ENCODE measurements around the gene SNX24. TPM values are rescaled to one million over a fixed set of nuclear protein-coding genes. Genes with fewer than 3 reads are reported as not detected.

Gene SNX24
- total and polyA plus RNA-seq, 2 of the 4 experiments (the other 2 are of a cell fraction) = 13.8 to 15.0 TPM

DNA sequence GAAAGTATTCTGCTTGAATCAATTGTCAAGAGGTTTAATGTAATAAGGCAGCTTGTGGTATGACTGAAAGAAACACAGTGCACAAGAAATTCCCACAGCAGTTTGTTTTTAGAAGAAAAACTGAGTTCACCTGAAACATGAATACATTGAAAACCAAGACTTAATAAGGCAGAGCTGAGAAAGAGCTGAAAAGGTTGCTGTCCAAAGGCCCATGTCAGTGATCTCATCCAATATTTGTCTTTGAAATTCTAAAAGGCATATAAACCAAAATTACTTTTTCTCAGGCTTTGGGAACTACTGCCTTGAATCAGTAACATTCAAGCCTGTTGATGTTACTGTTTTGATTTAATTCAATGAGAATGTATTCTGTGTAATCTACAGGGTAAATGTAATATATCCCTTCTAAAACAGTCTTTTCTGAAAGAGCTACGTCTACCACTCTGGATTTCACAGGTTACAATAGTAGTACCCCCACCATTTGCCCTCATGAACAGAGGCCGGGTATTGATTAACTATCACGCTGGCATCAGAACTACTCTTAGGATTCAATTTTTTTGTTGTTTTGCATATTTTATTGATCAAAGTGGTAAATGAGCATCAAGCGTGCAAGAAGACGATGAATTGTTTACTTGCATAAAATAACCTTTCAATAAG, 133.4 kb downstream of the SNX24 start:
- WGBS, 2 experiments (ENCODE audit: extremely low coverage in 2 of 2, insufficient read length in 1 of 2) = no CpG with 5 or more reads among the region's 5 CpGs
- Histone ChIP-seq H2BK5ac (ENCODE audit: low read depth, low read length, poor library complexity, severe bottlenecking) (no peak overlapping the region), H3K56ac (ENCODE audit: extremely low read depth, insufficient read depth, low read length) (no peak overlapping the region), H4K91ac (ENCODE audit: insufficient read depth, low read depth, low read length) (no peak overlapping the region), H2BK120ac (ENCODE audit: low read depth, low read length) (no peak overlapping the region), H4K5ac (ENCODE audit: low read depth, low read length) (no peak overlapping the region), H4K8ac (ENCODE audit: low read depth in 2 of 2, low read length in 2 of 2) (no peak overlapping the region), H4K20me1 (ENCODE audit: insufficient read depth, low read length) (no peaks in the 10 kb centered on the region), H3K27me3 (ENCODE audit: control insufficient read depth, insufficient read depth, low read length) (no peaks in the 10 kb centered on the region), H3K23ac (ENCODE audit: low read depth, low read length) (no peak overlapping the region), H3K27ac (ENCODE audit: insufficient read depth, low read length) (no peak overlapping the region), H3K4me1 (ENCODE audit: control insufficient read depth, insufficient read depth, low read length) (no peaks in the 10 kb centered on the region), H3K4me2 (ENCODE audit: low read depth, low read length) (no peak overlapping the region), H2AK5ac (ENCODE audit: low read depth, low read length) (no peak overlapping the region), H3K9me1 (ENCODE audit: insufficient read depth, low read length) (no peaks in the 10 kb centered on the region), H2BK20ac (ENCODE audit: low read depth, low read length) (no peak overlapping the region), H2BK15ac (ENCODE audit: low read depth, low read length) (no peak overlapping the region), H3K79me1 (ENCODE audit: low read depth in 1 of 2, low read length in 2 of 2) (no peaks in the 10 kb centered on the region; a peak in 1 of 4 replicates), H2AFZ (replicated peaks; ENCODE audit: low read length, poor library complexity) (no peak overlapping the region), H2AK9ac (replicated peaks; ENCODE audit: low read depth, low read length, poor library complexity) (no peak overlapping the region), H3K9ac (ENCODE audit: low read depth, low read length) (no peak overlapping the region), H3K4me3 (ENCODE audit: insufficient read depth, low read depth, low read length) (no peak overlapping the region), H3K18ac (ENCODE audit: low read depth, low read length) (no peak overlapping the region), H3K9me3 (ENCODE audit: control insufficient read depth, insufficient read depth, low read length) (no peaks in the 10 kb centered on the region), H3K4ac (ENCODE audit: low read depth, low read length) (no peak overlapping the region), H3K14ac (replicated peaks; ENCODE audit: low read depth, low read length) (no peak overlapping the region), H3K36me3 (ENCODE audit: control insufficient read depth, insufficient read depth, low read length) (no peaks in the 10 kb centered on the region)
- intact Hi-C loops (cut with micrococcal nuclease) (no loop called here), in situ Hi-C loops (cut with MboI; ENCODE audit: low sequenced_read_pairs) (no loop called here), dilution Hi-C loops (cut with HindIII; ENCODE audit: low sequenced_read_pairs, unreplicated experiment) (no loop called here)
- POLR2A ChIA-PET (ENCODE audit: unreplicated experiment) = no interaction called here
- CTCF ChIA-PET = interaction anchor here (0.6 kb wide), 1 partner anchor 296 kb away, joined by 5 read pairs; no protein-coding TSS in a partner anchor
- no TSS peak for BruUV-seq (replicated peaks)
- DNase-seq (no peak), ATAC-seq (ENCODE audit: low read depth) (no peak)
- TF ChIP-seq POLR2A (IDR thresholded peaks at IDR 0.05; ENCODE audit: low read depth, low read length) (no peak), SMC3 (IDR thresholded peaks at IDR 0.05; ENCODE audit: low read depth, low read length) (no peak), BHLHE40 (IDR thresholded peaks at IDR 0.05; ENCODE audit: low read depth, low read length) (no peak), MAZ (IDR thresholded peaks at IDR 0.05; ENCODE audit: borderline replicate concordance, low read depth, low read length) (no peak), CHD1 (IDR thresholded peaks at IDR 0.05; ENCODE audit: low read depth, low read length) (no peak)
